Vagina (tissue), 2 donors: ENCODE results near the gene CGNL1.

Experiments
- CTCF ChIP-seq, 3 experiments: fragments of 450-650 bp in 2 of 3; fragments of 200-600 bp in 1 of 3; sonication (generic) in 1 of 3; IDR thresholded peaks; one replicate each; pipeline ENCODE4 v1.5.1; 2017 to 2019; ENCODE audit warnings: antibody characterized with exemption in 3 of 3, mild to moderate bottlenecking in 2 of 3, moderate library complexity in 2 of 3
- POLR2A ChIP-seq, 2 donors: fragments of 450-650 bp; IDR thresholded peaks; one replicate each; pipeline ENCODE4 v1.6.1; 2017; ENCODE audit warnings: antibody characterized with exemption in 2 of 2, mild to moderate bottlenecking in 2 of 2, moderate library complexity in 2 of 2
- POLR2AphosphoS5 ChIP-seq, 2 donors: sonication (generic); formaldehyde crosslinking; IDR thresholded peaks; one replicate each; pipeline ENCODE4 v1.9.0; 2017; ENCODE audit warnings: antibody characterized with exemption in 2 of 2, mild to moderate bottlenecking in 2 of 2, low read depth in 1 of 2; ENCODE audit not compliant: insufficient read depth in 1 of 2

GRCh38 chr15:57533448-57533799, 157.1 kb downstream of the CGNL1 start:
- TF ChIP-seq CTCF (IDR thresholded peaks at IDR 0.05) (no peak), POLR2A (IDR thresholded peaks at IDR 0.05) (no peak), POLR2AphosphoS5 (IDR thresholded peaks at IDR 0.05; ENCODE audit: insufficient read depth in 1 of 2, low read depth in 1 of 2) (no peak)
